GM15510 (cell line): Measurements from ENCODE around the gene C1QTNF6.

Experiments used
- POLR2A ChIP-seq: IDR thresholded peaks from 3 replicates; pipeline ENCODE4 v1.6.1; 2011; ENCODE audit warnings: borderline replicate concordance; ENCODE audit not compliant: insufficient read length; ENCODE audit errors: extremely low read depth

Gene C1QTNF6

DNA sequence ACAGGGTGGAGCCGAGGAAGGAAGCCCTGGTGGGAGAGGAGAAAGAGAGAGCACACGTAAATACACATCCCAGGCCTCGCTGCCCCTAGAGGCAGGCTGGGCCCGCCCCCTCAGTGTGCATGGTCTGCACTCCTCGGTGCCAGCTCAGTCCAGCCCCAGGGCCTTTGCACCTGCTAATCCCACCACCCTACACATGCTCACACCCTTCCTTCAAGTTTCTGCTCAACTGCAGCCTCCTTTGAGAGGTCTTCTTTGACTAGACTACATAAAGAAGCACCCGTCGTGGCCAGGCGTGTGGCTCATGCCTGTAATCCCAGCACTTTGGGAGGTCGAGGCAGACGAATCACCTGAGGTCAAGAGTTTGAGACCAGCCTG, 43.9 kb downstream of the C1QTNF6 start:
- no peak for TF ChIP-seq POLR2A

DNA sequence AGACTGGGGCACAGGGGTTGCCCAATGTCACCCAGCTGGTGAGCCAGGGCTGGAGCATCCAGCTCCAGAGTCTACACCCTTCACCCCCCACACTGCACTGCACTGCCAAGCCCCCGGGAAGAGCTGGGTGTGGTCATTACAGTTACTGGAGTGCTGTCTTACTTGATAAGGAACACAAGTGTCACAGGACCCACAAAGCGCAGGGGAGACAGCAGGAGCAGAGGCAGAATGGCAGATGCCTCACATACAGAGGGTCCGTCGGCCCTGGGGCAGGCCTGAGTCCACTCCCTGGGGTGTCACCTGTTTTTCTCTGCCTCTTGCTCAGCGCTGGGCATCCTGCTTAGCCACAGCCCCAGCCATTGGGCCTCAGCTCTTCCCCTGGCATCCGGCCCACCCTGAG, 46.1 kb downstream of the C1QTNF6 start:
- TF ChIP-seq POLR2A, result no peak

DNA sequence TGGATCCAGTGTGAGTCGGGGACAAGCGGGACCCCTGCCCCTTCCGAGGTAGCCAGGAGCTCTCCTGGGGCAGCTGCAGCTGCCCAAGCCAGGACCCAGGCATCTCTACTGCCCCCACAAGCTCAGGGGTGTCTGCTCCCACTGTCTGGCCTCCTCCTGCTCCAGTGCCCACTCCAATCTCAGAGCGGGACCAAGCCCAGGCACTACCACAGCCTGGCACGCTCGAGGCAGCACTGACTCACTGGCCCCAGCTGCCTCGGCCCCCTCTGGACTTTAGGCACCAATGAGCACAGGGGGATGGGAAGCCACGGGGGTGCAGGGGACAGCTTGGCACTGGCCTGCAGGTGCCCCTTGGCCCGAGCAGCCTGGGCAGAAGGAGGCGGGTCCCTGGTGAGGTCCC, 46.6 kb downstream of the C1QTNF6 start:
- TF ChIP-seq POLR2A, result no peak

DNA sequence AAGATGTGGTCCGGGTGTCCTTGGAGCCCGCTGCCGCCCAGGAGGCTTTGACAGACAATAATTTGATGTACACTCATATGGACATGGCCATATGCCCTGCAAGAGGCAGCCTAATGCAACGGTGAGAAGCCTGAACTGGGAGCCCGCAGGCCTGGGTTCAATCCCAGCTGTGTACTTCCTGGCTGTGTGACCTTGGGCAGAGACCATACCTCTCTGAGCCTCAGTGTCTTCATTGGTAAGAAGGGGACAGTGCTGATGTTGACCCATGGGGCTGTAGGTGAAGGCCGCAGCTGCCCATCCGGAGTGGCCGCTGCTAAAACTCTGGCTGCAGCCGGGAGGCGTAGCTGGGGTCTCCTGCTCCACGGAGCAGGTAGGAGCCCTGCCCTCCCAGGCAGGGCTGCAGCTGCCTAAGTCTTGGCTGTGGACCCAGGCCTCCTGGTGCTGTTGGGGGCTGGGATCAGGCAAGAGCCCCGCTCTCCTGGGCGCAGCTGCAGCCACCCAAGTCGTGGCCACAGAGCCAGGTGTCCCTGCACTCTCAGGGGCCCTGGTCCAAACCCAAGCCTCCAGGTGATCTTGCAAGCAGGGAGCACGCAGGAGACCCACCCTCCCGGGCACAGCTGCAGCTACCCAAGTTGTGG, 47.2 kb downstream of the C1QTNF6 start:
- TF ChIP-seq POLR2A, result no peak

DNA sequence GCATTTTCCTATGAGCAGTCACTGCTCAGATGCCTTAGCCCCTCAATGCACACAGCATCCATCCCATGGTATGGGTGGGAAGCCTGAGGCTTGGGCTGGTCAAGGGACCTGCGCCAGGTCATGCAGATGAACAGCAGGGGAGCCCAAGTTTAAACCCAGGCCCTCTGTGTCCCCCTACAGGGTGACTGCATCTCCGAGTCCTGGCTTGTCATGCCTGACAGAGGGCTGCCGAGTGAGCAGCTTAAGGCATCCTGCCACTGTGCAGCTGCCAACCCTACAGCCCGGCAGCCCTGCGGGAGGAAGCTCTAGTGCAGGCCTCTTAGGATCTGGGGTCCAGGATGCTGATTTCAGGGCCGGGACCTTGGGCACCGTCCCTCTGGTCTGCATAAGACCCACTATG, 48.3 kb downstream of the C1QTNF6 start:
- no peak for TF ChIP-seq POLR2A

DNA sequence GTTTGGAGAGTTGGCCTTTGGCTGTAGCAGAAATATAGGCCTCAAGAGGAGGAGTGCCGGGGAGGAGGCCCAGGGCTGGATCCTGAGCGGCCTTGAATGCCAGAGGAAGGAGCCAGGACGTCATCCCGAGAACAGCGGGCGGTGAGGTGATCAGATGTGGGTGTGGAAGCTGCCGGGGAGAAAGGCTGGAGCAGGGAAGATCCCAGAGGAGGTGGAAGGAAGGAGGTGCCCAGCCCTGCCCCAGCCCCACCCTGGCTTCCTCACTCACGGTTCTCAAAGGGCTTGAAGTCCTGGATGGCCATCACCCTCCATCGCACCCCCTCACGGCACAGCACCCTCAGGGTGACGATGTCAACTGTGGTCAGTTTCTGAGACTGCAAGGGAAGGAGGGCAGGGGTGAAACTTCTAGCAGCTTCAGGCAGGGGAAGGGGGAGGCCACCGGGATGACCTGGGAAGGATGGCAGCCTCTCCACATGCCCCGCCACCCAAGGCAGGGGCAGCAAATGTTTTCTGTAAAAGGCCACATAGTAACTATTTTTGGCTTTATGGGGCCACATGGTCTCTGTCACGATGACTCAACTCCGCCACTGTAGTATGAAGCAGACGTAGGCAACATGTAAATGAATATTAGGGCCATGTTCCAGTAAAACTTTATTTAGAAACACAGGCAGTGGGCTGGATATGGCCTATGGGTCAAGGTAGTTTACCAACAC, 49.0 kb downstream of the C1QTNF6 start:
- TF ChIP-seq POLR2A, result peak; percentile 23

DNA sequence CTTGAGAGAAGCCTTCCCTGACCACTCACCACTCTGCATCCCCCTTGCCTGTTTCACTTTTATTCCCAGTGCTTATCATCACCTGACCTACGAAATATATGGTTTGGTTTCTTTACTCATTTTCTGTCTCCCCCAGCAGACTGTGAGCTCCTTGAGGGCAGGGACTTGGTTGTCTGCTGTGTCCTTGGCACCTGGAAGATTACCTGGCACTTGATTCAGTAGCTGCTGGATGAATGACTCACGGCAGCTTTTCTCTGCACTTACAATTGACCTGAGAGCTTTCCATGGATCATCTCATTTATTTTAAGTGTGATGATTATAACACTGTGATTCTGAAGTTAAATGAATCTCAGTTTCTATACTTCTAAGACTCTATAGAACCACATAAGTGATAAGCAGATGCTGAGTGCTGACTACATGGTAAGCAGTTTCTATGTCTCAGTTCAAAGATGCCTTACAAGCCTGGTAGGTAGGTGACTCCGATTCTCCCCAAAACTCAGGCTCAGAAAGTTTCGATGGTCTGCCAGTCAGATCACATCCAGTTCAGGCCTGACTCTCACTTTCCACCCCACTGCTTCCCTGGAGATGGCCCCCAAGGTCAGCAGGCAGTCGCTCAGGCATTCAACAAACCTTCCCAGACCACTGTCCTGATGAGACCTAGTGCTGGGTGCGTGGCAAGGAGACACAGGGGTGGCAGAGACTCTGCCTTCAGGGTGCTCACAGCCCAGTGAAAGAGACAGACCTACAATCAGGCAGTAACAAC, 50.0 kb downstream of the C1QTNF6 start:
- TF ChIP-seq POLR2A, result no peak

DNA sequence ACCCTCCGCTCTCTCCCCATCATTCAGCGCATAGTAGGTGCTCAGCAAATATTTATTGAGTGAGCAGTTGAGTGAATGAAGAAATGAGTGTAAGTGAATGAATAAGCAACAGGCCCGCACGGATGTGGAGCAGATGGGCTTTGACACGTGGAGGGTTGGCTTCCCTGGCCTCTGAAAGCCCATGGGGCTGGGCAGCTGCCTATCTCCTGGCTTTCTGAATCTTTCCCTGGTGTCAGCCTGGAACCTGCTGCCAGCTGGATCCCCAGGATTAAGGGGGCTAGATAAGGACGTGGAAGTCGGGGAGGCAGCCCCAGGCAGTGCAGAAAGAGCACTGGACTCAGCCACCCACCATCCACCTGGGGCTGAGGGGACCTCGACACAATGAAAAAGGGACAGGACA, 50.9 kb downstream of the C1QTNF6 start:
- no peak for TF ChIP-seq POLR2A

DNA sequence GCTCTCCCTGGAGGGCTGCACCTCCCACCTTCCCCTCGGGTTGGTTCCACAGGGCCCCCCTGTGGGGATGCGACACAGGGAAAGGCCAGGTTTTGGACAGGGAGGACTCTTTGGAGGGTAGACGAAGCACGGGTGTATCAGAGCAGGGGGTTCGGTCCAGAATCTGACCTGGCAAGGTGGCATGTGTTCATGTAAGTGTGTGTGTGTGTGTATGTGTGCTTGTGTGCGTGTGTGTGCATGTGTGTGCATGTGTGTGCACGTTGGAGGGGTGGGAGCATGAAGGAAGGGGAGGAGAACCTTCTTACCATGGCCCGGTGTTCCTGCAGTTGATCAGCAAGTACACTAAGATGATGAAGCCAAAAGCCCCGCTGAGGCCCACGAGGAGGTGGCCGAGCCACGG, 53.0 kb downstream of the C1QTNF6 start:
- TF ChIP-seq POLR2A, result no peak

DNA sequence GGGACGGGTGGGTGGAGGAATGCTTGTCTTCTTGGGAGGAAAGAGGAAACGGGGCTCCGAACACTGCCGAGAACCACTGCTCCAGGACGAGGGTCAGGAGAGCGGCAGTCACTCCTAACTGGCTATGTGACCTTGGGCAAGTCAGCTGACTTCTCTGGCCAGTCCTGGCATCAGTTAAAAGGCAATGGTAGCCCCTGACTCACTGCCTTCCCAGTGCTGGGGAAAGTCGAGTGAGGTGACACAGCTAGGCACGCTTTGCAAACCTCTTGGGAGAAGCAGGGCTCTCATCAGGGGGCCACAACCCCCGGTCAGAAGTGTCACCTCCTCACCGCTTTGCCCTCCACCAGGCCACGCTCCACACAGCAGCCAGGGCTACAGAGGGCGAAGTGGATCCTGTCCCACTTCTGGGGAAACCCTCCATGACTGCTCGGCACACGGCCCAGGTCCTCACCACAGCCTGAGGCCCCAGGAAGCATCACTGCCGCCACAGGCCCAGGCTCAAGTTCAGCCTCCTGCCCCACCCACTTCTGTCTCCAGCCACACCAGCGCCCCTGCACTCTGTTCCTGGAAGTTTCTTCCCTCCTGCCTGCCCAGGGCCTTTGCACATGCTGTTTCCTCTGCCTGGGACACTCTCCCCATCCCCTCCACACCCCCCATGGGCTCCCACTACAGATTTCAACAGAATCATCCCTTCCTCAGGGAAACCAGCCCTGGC, 54.6 kb downstream of the C1QTNF6 start:
- no peak for TF ChIP-seq POLR2A

DNA sequence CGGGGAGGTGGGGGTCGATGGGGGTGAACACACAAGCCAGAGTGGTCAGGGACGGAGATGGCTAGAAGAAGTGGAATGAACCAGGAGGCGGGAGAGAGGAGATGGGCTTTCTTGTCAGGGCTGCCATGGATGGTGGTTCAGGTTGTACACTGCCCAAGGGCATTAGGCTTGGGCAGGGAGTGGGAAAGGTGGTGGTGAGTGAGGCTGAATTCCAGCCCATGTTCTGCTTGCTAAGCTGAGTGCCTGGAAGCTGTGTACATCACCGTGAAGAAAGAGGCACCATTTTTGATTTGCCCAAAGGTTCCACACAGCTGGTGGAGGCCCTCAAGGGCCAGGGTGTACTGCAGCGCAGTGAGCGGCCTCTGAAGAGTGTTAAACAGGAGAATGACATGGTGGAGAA, 55.3 kb downstream of the C1QTNF6 start:
- no peak for TF ChIP-seq POLR2A
